ENCODE measurements around the gene USP54.

DNA sequence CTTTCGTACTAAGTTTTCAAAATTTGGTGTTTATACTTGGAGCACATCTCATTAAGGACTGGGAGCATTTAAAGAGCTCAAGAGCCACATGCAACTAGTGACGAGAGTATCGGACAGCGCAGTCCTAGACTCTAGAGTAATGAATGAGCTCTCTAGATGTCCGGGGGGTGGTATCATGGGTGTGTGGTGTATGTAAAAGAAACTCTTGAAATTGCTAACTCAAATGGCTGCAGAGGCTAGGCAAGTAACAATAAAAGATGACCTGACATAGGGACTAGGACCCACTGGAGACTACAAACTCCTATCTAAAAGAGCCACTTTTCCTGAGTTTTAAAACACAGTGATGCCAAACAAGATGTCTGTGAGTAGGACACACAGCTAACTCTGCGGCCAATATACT is 36.2 kb upstream of the USP54 start:
- TF ChIP-seq, protein P1, sequence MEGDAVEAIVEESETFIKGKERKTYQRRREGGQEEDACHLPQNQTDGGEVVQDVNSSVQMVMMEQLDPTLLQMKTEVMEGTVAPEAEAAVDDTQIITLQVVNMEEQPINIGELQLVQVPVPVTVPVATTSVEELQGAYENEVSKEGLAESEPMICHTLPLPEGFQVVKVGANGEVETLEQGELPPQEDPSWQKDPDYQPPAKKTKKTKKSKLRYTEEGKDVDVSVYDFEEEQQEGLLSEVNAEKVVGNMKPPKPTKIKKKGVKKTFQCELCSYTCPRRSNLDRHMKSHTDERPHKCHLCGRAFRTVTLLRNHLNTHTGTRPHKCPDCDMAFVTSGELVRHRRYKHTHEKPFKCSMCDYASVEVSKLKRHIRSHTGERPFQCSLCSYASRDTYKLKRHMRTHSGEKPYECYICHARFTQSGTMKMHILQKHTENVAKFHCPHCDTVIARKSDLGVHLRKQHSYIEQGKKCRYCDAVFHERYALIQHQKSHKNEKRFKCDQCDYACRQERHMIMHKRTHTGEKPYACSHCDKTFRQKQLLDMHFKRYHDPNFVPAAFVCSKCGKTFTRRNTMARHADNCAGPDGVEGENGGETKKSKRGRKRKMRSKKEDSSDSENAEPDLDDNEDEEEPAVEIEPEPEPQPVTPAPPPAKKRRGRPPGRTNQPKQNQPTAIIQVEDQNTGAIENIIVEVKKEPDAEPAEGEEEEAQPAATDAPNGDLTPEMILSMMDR (IDR thresholded peaks at IDR 0.05): no peak
- no peak for TF ChIP-seq POLR2A (IDR thresholded peaks at IDR 0.05)

All from esophagus squamous epithelium (tissue), 4 donors.